HUES6 (cell line): ENCODE data around the gene CIRBP.
A peak's percentile ranks its signal among the peaks of the same experiment; 100 is the strongest.

Experiments used
- H3K27ac ChIP-seq: 2 replicates; pipeline ENCODE4 v1.7.0; 2013; ENCODE audit warnings: low read depth, mild to moderate bottlenecking, low read length, inconsistent platforms
- H3K27me3 ChIP-seq: 2 replicates; pipeline ENCODE4 v1.6.1; 2013; ENCODE audit warnings: low read length; ENCODE audit not compliant: control insufficient read depth, insufficient read depth
- H3K36me3 ChIP-seq: 2 replicates; pipeline ENCODE4 v1.6.1; 2013; ENCODE audit warnings: low read length; ENCODE audit not compliant: control insufficient read depth, insufficient read depth
- H3K4me1 ChIP-seq: 2 replicates; pipeline ENCODE4 v1.6.1; 2013; ENCODE audit warnings: low read length; ENCODE audit not compliant: control insufficient read depth, insufficient read depth
- H3K4me3 ChIP-seq: 2 replicates; pipeline ENCODE4 v1.5.1; 2013; ENCODE audit warnings: low read depth, low read length
- H3K9ac ChIP-seq: one replicate; pipeline ENCODE4 v1.6.1; 2013; ENCODE audit warnings: mild to moderate bottlenecking, low read length
- H3K9me3 ChIP-seq: 2 replicates; pipeline ENCODE4 v1.6.1; 2013; ENCODE audit warnings: low read depth, low read length; ENCODE audit not compliant: control insufficient read depth, insufficient read depth

The CIRBP gene

GRCh38 chr19:1252821-1253513 lies 16.2 kb upstream of the CIRBP start:
- Histone ChIP-seq H3K27me3 (no peaks in the 10 kb centered on the region), H3K4me1 (peaks cover 27% of the 10 kb centered on the region), H3K36me3 (peaks cover 63% of the 10 kb centered on the region), H3K9ac (peak overlapping the region; percentile 75), H3K27ac (peak overlapping the region; percentile 93), H3K4me3 (peak overlapping the region; percentile 71; the same call in 1 of the 2 replicates), H3K9me3 (no peaks in the 10 kb centered on the region)

- peak overlapping the region; percentile 41 for H3K9ac ChIP-seq
- H3K4me3 ChIP-seq, result no peak overlapping the region; the same call in 1 of the 2 replicates
- no peaks in the 10 kb centered on the region for H3K27me3 ChIP-seq
- H3K36me3 ChIP-seq, result peaks cover 69% of the 10 kb centered on the region
- H3K9me3 ChIP-seq, result no peaks in the 10 kb centered on the region
- H3K4me1 ChIP-seq, result peaks cover 31% of the 10 kb centered on the region
- H3K27ac ChIP-seq, result peak overlapping the region; percentile 93; the same call in 1 of the 2 replicates
These were observed 15.5 kb upstream of the CIRBP start for GRCh38 chr19:1253514-1254080.

DNA sequence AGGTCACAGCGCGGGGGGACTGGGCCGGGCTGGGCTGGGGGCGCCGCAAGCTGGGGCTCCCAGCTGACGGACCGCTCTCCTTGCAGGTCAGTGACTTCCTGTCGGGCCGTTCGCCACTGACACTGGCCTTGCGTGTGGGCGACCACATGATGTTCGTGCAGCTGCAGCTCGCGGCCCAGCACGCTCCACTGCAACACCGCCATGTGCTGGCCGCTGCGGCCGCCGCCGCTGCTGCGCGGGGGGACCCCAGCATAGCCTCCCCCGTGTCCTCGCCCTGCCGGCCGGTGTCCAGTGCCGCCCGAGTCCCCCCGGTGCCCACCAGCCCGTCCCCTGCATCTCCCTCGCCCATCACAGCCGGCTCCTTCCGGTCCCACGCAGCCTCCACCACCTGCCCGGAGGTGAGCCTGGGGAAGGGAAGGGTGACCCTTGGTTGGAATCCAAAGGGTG lies 15.0 kb upstream of the CIRBP start:
- Histone ChIP-seq H3K4me3 (no peak overlapping the region), H3K27ac (peak overlapping the region; percentile 23; the same call in 1 of the 2 replicates), H3K4me1 (peaks cover 35% of the 10 kb centered on the region), H3K27me3 (no peaks in the 10 kb centered on the region), H3K9ac (no peak overlapping the region), H3K9me3 (no peaks in the 10 kb centered on the region), H3K36me3 (peaks cover 69% of the 10 kb centered on the region)

DNA sequence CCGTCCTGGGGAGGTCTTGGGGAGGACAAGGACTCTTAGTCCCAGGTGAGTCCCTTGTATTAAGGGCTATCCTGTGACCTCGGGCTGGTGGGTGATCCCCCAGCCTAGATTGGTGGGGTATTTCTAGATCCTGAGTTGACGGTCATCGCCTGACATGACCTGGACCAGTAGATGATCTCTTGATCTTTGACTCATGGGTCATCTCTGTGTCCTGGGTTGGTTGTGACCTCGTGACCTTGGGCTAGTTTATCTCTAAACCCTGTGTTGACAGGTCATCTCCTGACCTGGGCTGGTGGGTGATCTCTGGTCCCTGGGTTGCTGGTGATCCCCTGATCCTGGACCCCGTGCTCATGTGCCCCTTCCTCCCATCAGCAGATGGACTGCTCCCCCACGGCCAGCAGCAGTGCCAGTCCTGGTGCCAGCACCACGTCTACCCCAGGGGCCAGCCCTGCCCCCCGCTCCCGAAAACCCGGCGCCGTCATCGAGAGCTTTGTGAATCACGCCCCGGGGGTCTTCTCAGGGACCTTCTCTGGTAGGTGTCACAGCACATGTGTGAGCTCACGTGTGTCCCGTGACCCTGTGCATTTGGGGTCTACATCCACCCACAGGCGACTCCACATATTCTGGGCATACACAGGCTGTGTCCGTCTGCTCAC lies 14.5 kb upstream of the CIRBP start:
- H3K36me3 ChIP-seq, result peaks cover 69% of the 10 kb centered on the region
- 0 out of 2 replicates have a peak overlapping the region, but pooled peaks have one; percentile 23 for H3K27ac ChIP-seq
- no peaks in the 10 kb centered on the region for H3K9me3 ChIP-seq
- H3K27me3 ChIP-seq, result no peaks in the 10 kb centered on the region
- no peak overlapping the region for H3K9ac ChIP-seq
- H3K4me3 ChIP-seq, result no peak overlapping the region
- H3K4me1 ChIP-seq, result peaks cover 41% of the 10 kb centered on the region

DNA sequence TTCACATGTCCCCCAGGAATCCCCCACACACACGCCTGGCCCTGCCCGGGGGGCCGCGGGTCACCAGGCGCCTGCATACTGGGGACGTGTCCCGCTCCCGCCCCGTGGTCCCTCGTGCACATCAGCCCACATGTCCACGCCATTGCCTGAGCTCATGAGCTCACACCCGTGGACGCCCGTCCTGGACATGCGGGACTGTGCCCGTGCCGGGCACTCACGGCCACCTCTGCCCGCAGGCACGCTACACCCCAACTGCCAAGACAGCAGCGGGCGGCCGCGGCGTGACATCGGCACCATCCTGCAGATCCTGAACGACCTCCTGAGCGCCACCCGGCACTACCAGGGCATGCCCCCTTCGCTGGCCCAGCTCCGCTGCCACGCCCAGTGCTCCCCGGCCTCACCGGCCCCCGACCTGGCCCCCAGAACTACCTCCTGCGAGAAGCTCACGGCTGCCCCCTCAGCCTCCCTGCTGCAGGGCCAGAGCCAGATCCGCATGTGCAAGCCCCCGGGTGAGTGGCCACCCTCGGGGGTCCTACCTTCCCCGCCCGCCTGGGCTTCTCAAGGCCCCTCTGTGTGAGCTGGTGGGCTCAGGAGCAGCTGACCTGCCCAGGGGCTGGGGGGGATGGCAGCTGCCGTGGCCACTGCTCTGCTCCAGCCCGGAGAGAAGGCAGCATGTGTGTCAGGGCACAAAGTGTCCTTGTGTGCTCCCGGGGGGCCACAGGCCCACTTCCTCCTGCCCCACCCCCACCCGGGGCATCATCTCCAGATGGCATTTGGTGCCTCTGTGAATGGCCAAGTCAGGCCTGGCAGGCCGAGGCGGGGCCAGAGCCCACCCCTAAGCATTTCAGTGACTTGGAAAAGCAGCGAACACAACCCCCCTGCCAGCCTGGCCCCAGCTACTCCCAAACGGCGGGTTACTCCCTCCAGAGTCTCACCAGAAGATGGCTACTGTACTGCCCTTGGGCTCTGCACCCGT lies 13.7 kb upstream of the CIRBP start:
- Histone ChIP-seq H3K4me3 (no peak overlapping the region), H3K27ac (no peak overlapping the region), H3K36me3 (peaks cover 67% of the 10 kb centered on the region), H3K27me3 (no peaks in the 10 kb centered on the region), H3K9ac (no peak overlapping the region), H3K9me3 (no peaks in the 10 kb centered on the region), H3K4me1 (peaks cover 49% of the 10 kb centered on the region)

- Histone ChIP-seq H3K4me1 (peaks cover 53% of the 10 kb centered on the region), H3K27me3 (no peaks in the 10 kb centered on the region), H3K9ac (no peak overlapping the region)
These were observed 12.3 kb upstream of the CIRBP start for GRCh38 chr19:1256646-1257474.

GRCh38 chr19:1257475-1258162 lies 11.5 kb upstream of the CIRBP start:
- peaks cover 51% of the 10 kb centered on the region for H3K36me3 ChIP-seq
- H3K4me1 ChIP-seq, result peaks cover 61% of the 10 kb centered on the region
- no peak overlapping the region for H3K4me3 ChIP-seq
- H3K27ac ChIP-seq, result peak overlapping the region; percentile 58; the same call in 1 of the 2 replicates
- no peaks in the 10 kb centered on the region for H3K27me3 ChIP-seq
- no peaks in the 10 kb centered on the region for H3K9me3 ChIP-seq
- no peak overlapping the region for H3K9ac ChIP-seq

More at GRCh38 chr19:1256646-1257474, 12.3 kb upstream of the CIRBP start:
- peaks cover 58% of the 10 kb centered on the region for H3K36me3 ChIP-seq
- no peak overlapping the region for H3K4me3 ChIP-seq
- H3K9me3 ChIP-seq, result no peaks in the 10 kb centered on the region
- no peak overlapping the region for H3K27ac ChIP-seq

DNA sequence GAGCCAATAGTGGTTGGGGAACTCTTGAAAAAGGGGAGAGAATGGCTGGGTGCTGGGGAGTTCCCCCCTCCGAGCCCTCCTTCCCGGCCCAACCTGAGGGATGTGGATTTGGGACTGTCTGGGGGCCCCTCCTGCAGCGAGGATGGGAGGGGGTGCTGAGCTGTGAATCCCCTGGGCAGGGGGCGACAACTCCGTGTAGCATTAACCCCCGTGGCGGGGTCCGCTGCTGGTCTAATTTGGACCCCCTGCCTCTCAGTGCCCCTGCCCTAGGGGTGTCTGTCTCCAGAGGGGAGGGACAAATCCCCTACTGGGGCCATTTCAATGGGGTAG lies 11.0 kb upstream of the CIRBP start:
- Histone ChIP-seq H3K27me3 (no peaks in the 10 kb centered on the region), H3K4me3 (no peak overlapping the region), H3K9me3 (no peaks in the 10 kb centered on the region), H3K4me1 (peaks cover 66% of the 10 kb centered on the region), H3K9ac (no peak overlapping the region), H3K36me3 (peaks cover 51% of the 10 kb centered on the region), H3K27ac (peak overlapping the region; percentile 58; the same call in 1 of the 2 replicates)

DNA sequence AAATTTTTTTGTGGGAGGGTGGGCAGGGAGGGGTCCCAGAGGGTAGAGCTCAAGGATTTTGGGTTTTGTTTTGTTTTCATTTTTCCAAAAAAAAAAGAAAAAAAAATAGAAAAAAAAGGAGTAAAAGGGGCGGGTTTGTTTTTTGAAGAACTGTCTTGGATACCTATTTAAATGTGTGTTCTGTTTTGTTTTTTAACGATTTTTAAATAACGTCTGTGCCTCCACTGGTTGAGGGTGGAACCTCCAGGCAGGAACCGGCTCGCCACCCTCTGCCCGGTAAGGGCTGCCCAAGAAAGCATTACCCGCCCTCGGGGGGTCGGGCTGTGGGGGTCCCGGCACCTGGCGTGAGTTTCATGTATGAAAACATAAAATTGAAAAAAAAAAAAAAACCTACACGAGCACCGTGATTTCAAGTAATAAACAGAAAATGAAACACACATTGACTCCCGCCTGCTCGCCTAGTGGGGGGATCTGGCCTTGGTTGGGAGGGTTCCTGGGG lies 10.4 kb upstream of the CIRBP start:
- peaks cover 46% of the 10 kb centered on the region for H3K36me3 ChIP-seq
- no peak overlapping the region; the same call in 1 of the 2 replicates for H3K4me3 ChIP-seq
- no peak overlapping the region for H3K9ac ChIP-seq
- no peaks in the 10 kb centered on the region for H3K9me3 ChIP-seq
- H3K27ac ChIP-seq, result peak overlapping the region; percentile 66; the same call in 1 of the 2 replicates
- H3K4me1 ChIP-seq, result peaks cover 64% of the 10 kb centered on the region
- no peaks in the 10 kb centered on the region for H3K27me3 ChIP-seq
